Tibial artery (tissue), 4 donors: ENCODE data around the gene BSDC1.
A peak's percentile ranks its signal among the peaks of the same experiment; 100 is the strongest.
"Not testable (repeated sequence)": the region's sequence is repeated elsewhere in the genome, so short reads cannot be mapped to it uniquely, and the experiment has no call there.

Source experiments
- DNase-seq, 2 donors: peaks; one replicate each; pipeline ENCODE4 v3.0.0-alpha.2; 2019
- H3K27ac ChIP-seq, 2 donors: fragments of 200-600 bp; sonication (generic) in 1 of 2; 1 replicate in 1 of 2; 2 replicates in 1 of 2; pipeline ENCODE4 v1.5.1; 2018 to 2019; ENCODE audit warnings: mild to moderate bottlenecking in 1 of 2
- H3K27me3 ChIP-seq, 2 donors: fragments of 200-600 bp; sonication (generic) in 1 of 2; one replicate each; pipeline versions ENCODE4 v1.5.1 to v1.6.0; 2016 to 2019
- H3K36me3 ChIP-seq, 3 donors: fragments of 200-600 bp; sonication (generic) in 2 of 3; one replicate each; pipeline ENCODE4 v1.5.1; 2016 to 2019; ENCODE audit warnings: mild to moderate bottlenecking in 2 of 3
- H3K4me1 ChIP-seq, 4 donors: fragments of 200-600 bp; sonication (generic) in 2 of 4; 1 replicate in 3 of 4; 2 replicates in 1 of 4; pipeline ENCODE4 v1.5.1; 2016 to 2019
- H3K4me3 ChIP-seq, 2 donors: fragments of 200-600 bp; sonication (generic) in 1 of 2; 1 replicate in 1 of 2; 2 replicates in 1 of 2; pipeline ENCODE4 v1.5.1; 2018 to 2019; ENCODE audit warnings: mild to moderate bottlenecking in 2 of 2
- H3K9me3 ChIP-seq, 3 donors: fragments of 200-600 bp; sonication (generic) in 1 of 3; one replicate each; pipeline ENCODE4 v1.5.1; 2016 to 2019
- intact Hi-C: fragments of 100-400 bp; cut with DNase I; formaldehyde crosslinking; loops from one replicate; pipeline ENCODE4 v1.15.0; 2023; ENCODE audit warnings: low total_unique reads
- TF ChIP-seq, protein P1 (sequence below), 2 experiments: fragments of 200-600 bp in 1 of 2; fragments of 450-650 bp in 1 of 2; IDR thresholded peaks; one replicate each; pipeline ENCODE4 v1.5.1; 2017 to 2019; ENCODE audit warnings: antibody characterized with exemption in 2 of 2, mild to moderate bottlenecking in 1 of 2, moderate library complexity in 1 of 2

BSDC1 gene

DNA sequence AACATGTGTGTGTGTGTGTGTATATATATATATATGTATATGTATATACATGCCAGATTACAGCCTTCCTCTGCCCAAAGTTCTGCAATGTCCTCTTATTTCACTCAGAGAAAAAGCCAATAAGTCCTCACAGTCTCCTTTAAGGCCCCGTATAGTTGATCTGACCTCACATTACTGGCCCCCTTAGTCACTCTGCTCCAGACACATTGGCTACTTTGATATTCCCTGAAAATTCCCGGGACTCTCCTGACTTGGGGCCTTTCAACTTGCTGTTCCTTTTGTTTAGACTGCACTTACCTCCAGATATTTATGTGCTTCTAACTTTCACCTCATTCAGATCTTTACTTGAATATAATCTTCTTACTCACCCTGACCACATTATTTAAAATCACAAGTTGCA, 4.2 kb upstream of the BSDC1 start:
- Histone ChIP-seq H3K27me3 (no peaks in the 10 kb centered on the region), H3K9me3 (no peaks in the 10 kb centered on the region), H3K4me3 (no peak overlapping the region), H3K27ac (no peak overlapping the region), H3K36me3 (no peaks in the 10 kb centered on the region), H3K4me1 (peaks cover 0 to 16% (median 7%) of the 10 kb centered on the region in 4 donors)
- DNase-seq = no peak
- intact Hi-C loops = no loop called here
- TF ChIP-seq, protein P1, sequence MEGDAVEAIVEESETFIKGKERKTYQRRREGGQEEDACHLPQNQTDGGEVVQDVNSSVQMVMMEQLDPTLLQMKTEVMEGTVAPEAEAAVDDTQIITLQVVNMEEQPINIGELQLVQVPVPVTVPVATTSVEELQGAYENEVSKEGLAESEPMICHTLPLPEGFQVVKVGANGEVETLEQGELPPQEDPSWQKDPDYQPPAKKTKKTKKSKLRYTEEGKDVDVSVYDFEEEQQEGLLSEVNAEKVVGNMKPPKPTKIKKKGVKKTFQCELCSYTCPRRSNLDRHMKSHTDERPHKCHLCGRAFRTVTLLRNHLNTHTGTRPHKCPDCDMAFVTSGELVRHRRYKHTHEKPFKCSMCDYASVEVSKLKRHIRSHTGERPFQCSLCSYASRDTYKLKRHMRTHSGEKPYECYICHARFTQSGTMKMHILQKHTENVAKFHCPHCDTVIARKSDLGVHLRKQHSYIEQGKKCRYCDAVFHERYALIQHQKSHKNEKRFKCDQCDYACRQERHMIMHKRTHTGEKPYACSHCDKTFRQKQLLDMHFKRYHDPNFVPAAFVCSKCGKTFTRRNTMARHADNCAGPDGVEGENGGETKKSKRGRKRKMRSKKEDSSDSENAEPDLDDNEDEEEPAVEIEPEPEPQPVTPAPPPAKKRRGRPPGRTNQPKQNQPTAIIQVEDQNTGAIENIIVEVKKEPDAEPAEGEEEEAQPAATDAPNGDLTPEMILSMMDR (IDR thresholded peaks at IDR 0.05) = no peak

DNA sequence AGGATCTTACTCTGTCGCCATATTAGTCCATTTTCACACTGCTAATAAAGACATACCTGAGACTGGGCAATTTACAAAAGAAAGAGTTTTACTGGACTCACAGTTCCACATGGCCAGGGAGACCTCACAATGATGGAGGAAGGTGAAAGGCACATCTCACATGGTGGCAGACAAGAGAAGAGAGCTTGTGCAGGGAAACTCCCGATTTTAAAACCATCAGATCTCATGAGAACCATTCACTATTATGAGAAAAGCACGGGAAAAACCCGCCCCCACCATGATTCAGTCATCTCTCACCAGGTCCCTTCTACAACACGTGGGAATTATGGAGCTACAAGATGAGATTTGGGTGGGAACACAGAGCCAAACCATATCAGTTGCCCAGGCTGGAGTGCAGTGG, 2.3 kb upstream of the BSDC1 start:
- H3K27ac ChIP-seq, DNase-seq, H3K4me3 ChIP-seq, intact Hi-C loops, H3K27me3 ChIP-seq, H3K9me3 ChIP-seq, H3K36me3 ChIP-seq: not testable (repeated sequence)
- H3K4me1 ChIP-seq = peaks cover 0 to 34% (median 26%) of the 10 kb centered on the region in 4 donors

DNA sequence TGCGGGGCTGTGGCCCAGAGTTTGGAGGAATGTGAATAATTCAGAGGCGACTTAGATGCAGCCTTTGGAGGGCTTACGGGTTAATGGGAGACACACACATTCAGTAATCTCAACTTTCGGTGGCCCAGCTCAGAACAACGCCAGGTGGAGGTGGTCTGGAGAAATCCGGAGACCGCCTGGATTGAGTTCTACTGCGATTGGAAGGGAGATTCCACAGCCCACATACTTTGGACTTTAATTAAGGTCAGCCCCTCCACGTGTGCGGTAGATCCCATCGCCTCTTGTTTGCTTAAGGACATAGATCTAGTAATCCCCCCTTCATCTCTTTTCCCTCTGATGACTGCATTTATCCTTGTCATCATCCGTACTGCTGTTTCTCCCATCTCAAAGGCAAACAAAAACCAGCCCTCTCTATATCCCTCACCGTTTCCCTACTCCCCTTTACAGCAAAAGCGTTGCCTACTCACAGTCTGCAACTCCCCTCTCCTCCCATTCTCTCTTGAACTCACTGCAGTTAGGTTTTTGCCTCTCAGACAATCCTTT, 720 bp upstream of the BSDC1 start:
- H3K9me3 ChIP-seq = no peaks in the 10 kb centered on the region
- peak overlapping the region; percentile 95 to 97 for H3K27ac ChIP-seq
- intact Hi-C loops = no loop called here
- H3K36me3 ChIP-seq = peaks cover 16 to 24% (median 19%) of the 10 kb centered on the region in 3 donors
- peaks cover 0 to 43% (median 32%) of the 10 kb centered on the region in 4 donors for H3K4me1 ChIP-seq
- TF ChIP-seq, protein P1 (IDR thresholded peaks at IDR 0.05) = no peak
- peak overlapping the region; percentile 81 to 97 for H3K4me3 ChIP-seq
- no peaks in the 10 kb centered on the region for H3K27me3 ChIP-seq
- no peak for DNase-seq

DNA sequence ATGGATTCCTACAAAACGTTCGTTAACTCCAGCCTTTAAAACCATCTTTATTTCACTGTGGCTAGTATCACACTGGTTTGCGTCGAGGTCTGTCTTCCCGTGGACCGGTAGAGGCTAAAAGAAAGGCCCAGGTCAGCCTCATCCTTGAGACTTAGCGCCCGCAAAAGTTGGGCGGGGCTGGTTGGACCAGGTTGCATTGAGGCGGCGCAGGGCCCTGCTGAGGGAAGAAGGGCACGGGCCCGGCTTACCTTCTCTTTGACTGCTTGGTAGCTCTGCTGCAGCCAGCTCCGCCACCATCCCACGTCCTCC, 455 bp downstream of the BSDC1 start:
- Histone ChIP-seq H3K27me3 (no peaks in the 10 kb centered on the region), H3K9me3 (no peaks in the 10 kb centered on the region), H3K4me3 (peak overlapping the region; percentile 81 to 97), H3K36me3 (peaks cover 25 to 36% (median 31%) of the 10 kb centered on the region in 3 donors), H3K4me1 (peaks cover 0 to 43% (median 32%) of the 10 kb centered on the region in 4 donors), H3K27ac (peak overlapping the region; percentile 95 to 97)
- intact Hi-C loops = no loop called here
- TF ChIP-seq, protein P1 (IDR thresholded peaks at IDR 0.05) = no peak
- peak; percentile 51 to 78 for DNase-seq

DNA sequence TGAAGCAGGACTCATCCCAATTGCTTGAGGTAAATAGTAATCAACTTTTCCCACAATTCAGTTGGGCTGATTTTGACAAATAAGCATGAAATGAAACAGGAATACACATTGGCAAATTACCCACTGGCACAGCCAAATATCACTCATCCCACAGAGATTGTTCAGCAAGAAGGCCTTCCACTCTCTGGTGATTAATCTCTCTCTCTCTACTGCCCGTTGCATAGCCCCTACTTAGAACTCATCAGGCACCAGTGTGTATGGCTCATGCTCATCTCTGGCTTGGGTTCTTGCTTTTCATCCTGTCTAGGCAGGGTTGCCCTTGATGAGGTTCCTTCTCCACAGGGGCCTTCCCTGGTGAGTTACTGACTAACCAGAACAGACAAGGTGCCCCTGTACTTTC, 1.1 kb downstream of the BSDC1 start:
- intact Hi-C loops = no loop called here
- Histone ChIP-seq H3K4me1 (peaks cover 0 to 43% (median 32%) of the 10 kb centered on the region in 4 donors), H3K36me3 (peaks cover 30 to 43% (median 37%) of the 10 kb centered on the region in 3 donors), H3K9me3 (no peaks in the 10 kb centered on the region), H3K27ac (peak overlapping the region; percentile 95 to 97), H3K4me3 (peak overlapping the region; percentile 81 to 97), H3K27me3 (no peaks in the 10 kb centered on the region)
- TF ChIP-seq, protein P1 (IDR thresholded peaks at IDR 0.05) = no peak
- no peak for DNase-seq

DNA sequence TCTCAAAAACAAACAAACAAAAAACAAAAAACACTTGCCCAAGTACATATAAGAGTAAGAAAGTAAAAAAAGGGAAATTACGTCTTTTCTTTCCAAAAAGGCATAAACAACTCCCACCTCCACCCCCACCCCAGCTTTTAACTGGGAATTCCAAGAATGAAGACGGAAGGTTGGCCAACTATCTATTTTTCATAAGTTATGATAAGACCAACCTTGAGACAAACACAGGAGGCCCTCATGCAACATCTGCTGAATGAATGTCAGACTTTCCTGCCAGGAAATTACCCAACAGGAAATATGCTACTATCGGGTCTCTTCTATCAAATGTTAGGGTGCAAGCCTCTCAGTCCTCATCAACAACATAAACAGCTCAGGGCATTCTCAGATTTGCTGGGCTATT, 1.9 kb downstream of the BSDC1 start:
- DNase-seq = no peak
- peaks cover 0 to 43% (median 32%) of the 10 kb centered on the region in 4 donors for H3K4me1 ChIP-seq
- no peaks in the 10 kb centered on the region for H3K9me3 ChIP-seq
- H3K36me3 ChIP-seq = peaks cover 34 to 51% (median 45%) of the 10 kb centered on the region in 3 donors
- no peaks in the 10 kb centered on the region for H3K27me3 ChIP-seq
- H3K27ac ChIP-seq = no peak overlapping the region
- intact Hi-C loops = no loop called here
- TF ChIP-seq, protein P1 (IDR thresholded peaks at IDR 0.05) = no peak
- peak overlapping the region in 1 of 2 donors; percentile 97 for H3K4me3 ChIP-seq
